Central memory CD8-positive, alpha-beta T cell (primary cell): ENCODE results near the gene RASAL2.
"Not testable (repeated sequence)": the region's sequence is repeated elsewhere in the genome, so short reads cannot be mapped to it uniquely, and the experiment has no call there.

ENCODE experiments used
- ATAC-seq: fragments of 150-1000 bp; cut with Tn5 transposase; replicated peaks from 2 replicates; pipeline ENCODE4 v1.10.0; 2022; ENCODE audit warnings: mild to moderate bottlenecking, moderate FRiP score, moderate number of reproducible peaks; ENCODE audit not compliant: poor library complexity, severe bottlenecking; ENCODE audit errors: extremely low read depth
- DNase-seq, 2 donors: peaks; one replicate each; pipeline ENCODE4 v3.0.0; 2021; ENCODE audit warnings: low spot score in 2 of 2
- H3K27ac Mint-ChIP-seq: one replicate; pipeline ENCODE4 v1.8.0; 2022; ENCODE audit warnings: low read depth, mild to moderate bottlenecking, moderate library complexity, mixed read lengths
- H3K27me3 Mint-ChIP-seq: one replicate; pipeline ENCODE4 v1.8.0; 2022; ENCODE audit warnings: mixed read lengths
- H3K36me3 Mint-ChIP-seq: one replicate; pipeline ENCODE4 v1.8.0; 2022; ENCODE audit warnings: mild to moderate bottlenecking, moderate library complexity, mixed read lengths; ENCODE audit not compliant: insufficient read depth
- H3K4me1 Mint-ChIP-seq: one replicate; pipeline ENCODE4 v1.8.0; 2022; ENCODE audit warnings: mixed read lengths
- H3K4me3 Mint-ChIP-seq: one replicate; pipeline ENCODE4 v1.8.0; 2022; ENCODE audit warnings: mild to moderate bottlenecking, moderate library complexity, mixed read lengths
- H3K9me3 Mint-ChIP-seq: one replicate; pipeline ENCODE4 v1.8.0; 2022; ENCODE audit warnings: mixed read lengths

RASAL2 gene

DNA sequence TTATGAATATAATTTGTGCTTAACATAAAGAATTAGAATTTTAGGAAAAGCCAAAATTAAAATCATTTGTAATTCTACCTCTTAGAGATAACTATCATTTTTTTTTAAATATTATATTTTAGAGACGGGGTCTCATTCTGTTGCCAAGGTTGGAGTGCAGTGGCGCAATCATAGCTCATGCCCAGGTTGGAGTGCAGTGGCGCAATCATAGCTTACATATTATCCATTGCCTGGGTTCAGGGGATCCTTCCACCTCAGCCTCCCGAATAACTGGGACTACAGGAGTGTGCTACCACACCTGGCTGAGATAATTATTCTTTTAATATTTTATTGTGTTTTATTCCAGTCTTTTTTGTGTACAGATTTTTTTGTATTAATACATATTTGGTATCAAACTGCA, 8.3 kb downstream of the RASAL2 start:
- H3K4me3 Mint-ChIP-seq, result no peak overlapping the region
- H3K9me3 Mint-ChIP-seq, result no peaks in the 10 kb centered on the region
- no peak overlapping the region for H3K27ac Mint-ChIP-seq
- peaks cover 3% of the 10 kb centered on the region for H3K27me3 Mint-ChIP-seq
- DNase-seq (no peak), ATAC-seq (no peak)
- no peaks in the 10 kb centered on the region for H3K4me1 Mint-ChIP-seq
- H3K36me3 Mint-ChIP-seq, result no peaks in the 10 kb centered on the region

DNA sequence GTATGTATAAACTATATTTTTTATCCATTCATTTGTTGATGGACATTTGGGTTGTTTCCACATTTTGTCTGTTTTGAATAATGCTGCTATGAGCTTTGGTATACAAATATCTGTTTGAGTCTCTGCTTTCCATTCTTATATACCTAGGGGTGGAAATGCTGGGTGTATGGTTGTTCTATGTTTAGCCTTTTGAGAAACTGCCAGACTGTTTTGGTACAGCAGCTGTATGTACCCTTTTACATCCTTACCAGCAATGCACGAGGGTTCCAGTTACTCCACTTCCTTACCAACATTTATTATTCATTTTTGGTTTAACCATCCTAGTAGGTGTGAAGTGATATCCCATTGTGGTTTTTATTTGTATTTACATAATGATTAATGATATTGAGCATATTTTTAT, 13.9 kb downstream of the RASAL2 start:
- no peaks in the 10 kb centered on the region for H3K36me3 Mint-ChIP-seq
- DNase-seq, result no peak

DNA sequence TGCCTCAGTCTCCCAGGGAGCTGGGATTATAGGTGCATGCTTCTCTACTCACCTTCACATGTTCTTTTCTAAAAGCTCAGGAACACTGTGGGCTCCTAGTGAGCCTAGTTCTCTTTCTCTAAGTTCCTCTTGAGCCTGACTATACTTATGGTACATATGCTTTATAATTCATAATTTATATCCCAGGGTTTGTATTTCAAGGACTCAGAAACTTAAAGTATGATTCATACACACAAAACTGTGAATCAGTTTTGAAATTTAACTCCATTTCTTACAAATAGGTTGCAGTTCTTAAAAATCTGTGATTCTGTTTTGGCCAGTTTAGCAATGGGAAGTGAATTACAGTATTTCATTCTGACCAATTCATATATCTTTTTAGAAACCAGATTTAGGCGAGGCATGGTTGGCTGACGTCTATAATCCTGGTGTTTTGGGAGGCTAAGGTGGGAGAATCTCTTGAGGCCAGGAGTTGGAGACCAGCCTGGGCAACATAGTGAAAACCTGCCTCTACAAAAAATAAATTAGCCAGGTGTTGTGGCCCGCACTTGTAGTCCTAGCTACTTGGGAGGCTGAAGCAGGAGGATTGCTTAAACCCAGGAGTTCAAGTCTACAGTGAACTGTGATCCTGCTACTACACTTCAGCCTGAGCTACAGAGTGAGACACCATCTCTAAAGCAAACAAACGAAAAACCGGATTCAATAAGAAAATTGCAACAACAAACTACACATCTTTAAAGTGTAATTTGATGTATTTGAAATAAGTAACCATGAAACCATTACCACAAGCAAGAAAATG, 15.6 kb downstream of the RASAL2 start:
- Mint-ChIP-seq H3K4me3 (no peak overlapping the region), H3K27ac (no peak overlapping the region), H3K27me3 (no peaks in the 10 kb centered on the region), H3K9me3 (no peaks in the 10 kb centered on the region), H3K36me3 (no peaks in the 10 kb centered on the region), H3K4me1 (no peaks in the 10 kb centered on the region)
- ATAC-seq, result no peak
- no peak for DNase-seq

More for the DNA sequence above, 13.9 kb downstream of the RASAL2 start:
- no peak for ATAC-seq
- H3K4me1 Mint-ChIP-seq, result no peaks in the 10 kb centered on the region
- H3K9me3 Mint-ChIP-seq, result no peaks in the 10 kb centered on the region
- no peaks in the 10 kb centered on the region for H3K27me3 Mint-ChIP-seq
- no peak overlapping the region for H3K4me3 Mint-ChIP-seq
- H3K27ac Mint-ChIP-seq, result no peak overlapping the region

DNA sequence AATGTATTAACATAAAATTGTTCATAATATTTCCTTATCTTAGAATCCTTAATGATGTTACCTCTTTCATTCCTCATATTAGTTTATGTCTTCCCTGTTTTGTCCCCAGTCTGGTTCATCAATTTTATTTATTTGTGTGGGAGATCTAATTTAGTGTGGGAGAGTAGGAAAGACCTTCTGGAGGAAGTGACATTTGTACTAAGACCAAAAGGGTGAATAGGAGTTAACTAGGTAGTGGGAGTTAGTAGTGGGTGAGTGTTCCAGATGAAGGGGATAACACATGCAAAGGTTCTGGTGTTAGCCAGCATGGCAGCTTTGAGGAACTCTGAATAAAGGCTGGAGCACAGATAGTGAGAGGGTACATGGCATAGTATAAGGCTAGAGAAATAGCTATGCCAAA, 21.4 kb downstream of the RASAL2 start:
- no peaks in the 10 kb centered on the region for H3K4me1 Mint-ChIP-seq
- H3K4me3 Mint-ChIP-seq, result no peak overlapping the region
- no peaks in the 10 kb centered on the region for H3K36me3 Mint-ChIP-seq
- H3K27ac Mint-ChIP-seq, result no peak overlapping the region
- H3K27me3 Mint-ChIP-seq, result no peaks in the 10 kb centered on the region
- DNase-seq, result no peak
- H3K9me3 Mint-ChIP-seq, result peaks cover 6% of the 10 kb centered on the region
- ATAC-seq, result no peak

DNA sequence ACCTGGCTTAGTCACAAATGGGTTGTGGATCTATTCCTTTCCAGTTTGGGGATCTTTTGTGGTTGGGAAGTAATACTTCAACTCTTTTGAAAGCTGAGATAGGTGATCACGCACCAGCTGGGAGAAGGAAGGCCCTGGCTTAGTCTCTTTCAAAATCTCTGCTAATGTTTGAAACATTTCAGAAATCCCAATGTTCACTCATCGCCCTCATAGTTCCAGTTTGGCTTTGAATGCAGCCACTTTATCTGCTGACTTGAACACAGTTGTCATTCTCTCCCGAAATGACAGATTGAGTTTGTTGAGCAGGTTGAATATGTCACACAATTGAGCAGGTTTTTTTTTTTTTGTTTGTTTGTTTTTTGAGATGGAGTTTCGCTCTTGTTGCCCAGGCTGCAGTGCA, 24.6 kb downstream of the RASAL2 start:
- Mint-ChIP-seq H3K9me3 (peaks cover 6% of the 10 kb centered on the region), H3K27ac (no peak overlapping the region), H3K4me1 (no peaks in the 10 kb centered on the region), H3K27me3 (no peaks in the 10 kb centered on the region), H3K36me3 (no peaks in the 10 kb centered on the region), H3K4me3 (no peak overlapping the region)
- ATAC-seq, result no peak
- DNase-seq, result no peak

DNA sequence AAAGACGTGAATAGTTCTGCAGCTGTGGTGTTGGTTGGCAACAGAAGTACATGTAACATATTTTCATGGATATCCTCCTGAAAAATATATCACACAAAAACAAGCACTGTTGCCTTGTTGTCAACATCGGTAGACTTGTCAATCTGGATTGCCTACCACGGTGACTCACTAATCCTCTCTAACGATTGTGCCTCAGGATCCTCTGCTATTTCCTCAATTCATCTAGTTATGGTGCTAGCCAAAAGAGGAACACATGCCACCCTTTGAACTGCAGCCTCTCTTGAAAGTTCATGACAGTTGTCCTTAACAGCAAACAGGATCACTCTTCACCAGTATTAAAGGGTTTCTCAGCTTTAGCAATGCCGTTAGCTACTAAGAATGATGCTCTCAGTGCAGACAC, 25.7 kb downstream of the RASAL2 start:
- DNase-seq (no peak), ATAC-seq (no peak)
- Mint-ChIP-seq H3K4me3 (no peak overlapping the region), H3K9me3 (peaks cover 6% of the 10 kb centered on the region), H3K27me3 (no peaks in the 10 kb centered on the region), H3K36me3 (no peaks in the 10 kb centered on the region), H3K4me1 (no peaks in the 10 kb centered on the region), H3K27ac (no peak overlapping the region)

DNA sequence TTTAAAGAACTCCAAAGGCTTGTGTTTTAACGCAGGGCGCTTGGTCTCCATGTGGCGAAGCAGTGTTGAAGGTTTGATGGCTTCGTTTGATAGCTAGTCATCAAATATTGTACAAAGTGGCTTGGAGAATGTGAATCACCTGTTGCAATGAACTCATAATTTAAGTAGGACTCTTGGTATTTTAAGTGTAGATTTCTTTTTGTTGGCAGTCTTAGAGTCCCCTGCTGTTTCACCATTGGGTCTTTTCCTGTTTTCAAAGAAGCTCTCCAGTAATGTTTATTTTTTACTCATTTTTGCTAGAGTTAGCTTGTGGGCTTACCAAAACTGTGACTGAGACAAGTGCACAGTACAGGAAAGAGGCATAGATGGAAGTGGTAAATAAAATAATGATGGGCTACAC, 26.2 kb downstream of the RASAL2 start:
- no peaks in the 10 kb centered on the region for H3K36me3 Mint-ChIP-seq

DNA sequence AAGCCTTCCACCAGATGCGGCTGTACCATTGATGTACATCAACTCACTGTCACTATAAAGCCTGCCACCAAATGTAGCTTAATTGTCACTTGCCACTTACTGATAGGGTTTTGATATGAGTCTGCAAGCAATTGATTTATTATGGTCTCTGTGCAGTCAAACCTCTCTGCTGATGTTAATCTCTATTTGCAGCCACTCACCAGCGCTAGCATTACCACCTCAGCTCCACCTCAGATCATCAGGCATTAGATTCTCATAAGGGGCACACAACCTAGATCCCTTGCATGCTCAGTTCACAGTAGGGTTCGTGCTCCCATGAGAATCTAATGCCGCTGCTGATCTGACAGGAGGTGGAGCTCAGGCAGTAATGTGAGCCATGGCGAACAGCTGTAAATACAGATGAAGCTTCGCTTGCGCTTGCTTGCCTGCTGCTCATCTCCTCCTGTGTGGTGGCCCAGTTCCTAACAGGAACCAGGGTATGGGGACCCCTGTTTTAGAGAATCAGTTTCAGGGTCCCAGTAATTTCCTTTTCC, 26.7 kb downstream of the RASAL2 start:
- not testable (repeated sequence) for ATAC-seq, H3K36me3 Mint-ChIP-seq, H3K27me3 Mint-ChIP-seq, H3K27ac Mint-ChIP-seq, H3K9me3 Mint-ChIP-seq, DNase-seq, H3K4me3 Mint-ChIP-seq, H3K4me1 Mint-ChIP-seq

More for the DNA sequence above, 26.2 kb downstream of the RASAL2 start:
- no peaks in the 10 kb centered on the region for H3K4me1 Mint-ChIP-seq
- no peak overlapping the region for H3K27ac Mint-ChIP-seq
- peaks cover 5% of the 10 kb centered on the region for H3K9me3 Mint-ChIP-seq
- ATAC-seq (no peak), DNase-seq (no peak)
- no peak overlapping the region for H3K4me3 Mint-ChIP-seq
- H3K27me3 Mint-ChIP-seq, result no peaks in the 10 kb centered on the region

DNA sequence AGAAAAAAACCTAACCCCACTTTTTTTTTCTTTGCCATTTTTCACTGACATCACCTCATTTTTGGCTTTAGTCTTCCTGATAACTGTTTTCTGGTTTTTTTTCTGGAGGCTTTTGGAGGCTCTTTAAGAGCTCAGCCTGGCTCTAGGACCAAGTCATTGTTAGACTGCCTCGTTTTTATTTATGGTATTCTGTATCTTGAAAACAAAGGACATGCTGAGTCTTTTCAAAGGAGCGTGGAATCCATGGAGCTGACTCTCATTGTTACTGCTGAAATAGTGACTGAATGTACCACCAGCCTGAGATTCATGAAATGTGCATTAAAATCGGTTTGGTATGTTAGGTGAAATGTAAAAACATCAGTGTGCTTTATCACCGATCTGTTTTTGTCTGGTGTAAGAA, 28.0 kb downstream of the RASAL2 start:
- Mint-ChIP-seq H3K9me3 (no peaks in the 10 kb centered on the region), H3K4me3 (no peak overlapping the region), H3K27ac (no peak overlapping the region), H3K27me3 (no peaks in the 10 kb centered on the region), H3K4me1 (no peaks in the 10 kb centered on the region), H3K36me3 (no peaks in the 10 kb centered on the region)
- no peak for DNase-seq
- ATAC-seq, result no peak

DNA sequence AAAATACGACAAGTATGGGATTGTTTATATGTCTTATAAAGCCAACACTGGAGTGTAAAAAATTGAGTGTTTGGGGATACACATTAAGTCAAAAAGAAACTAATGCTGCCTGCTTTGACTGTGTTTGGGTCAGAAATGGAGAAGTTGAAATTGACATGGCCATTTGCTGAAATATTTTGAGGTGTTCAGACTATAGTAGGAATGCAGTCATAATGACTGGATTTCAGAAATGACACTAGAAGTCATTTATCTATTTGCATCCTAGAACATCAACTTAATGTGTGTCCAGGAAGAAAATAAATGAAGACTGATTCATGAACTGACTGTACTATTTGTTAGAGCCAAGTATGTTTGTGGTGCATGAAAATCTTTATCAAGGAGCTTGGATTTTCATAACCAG, 28.4 kb downstream of the RASAL2 start:
- no peaks in the 10 kb centered on the region for H3K4me1 Mint-ChIP-seq
- no peak for DNase-seq
- no peaks in the 10 kb centered on the region for H3K27me3 Mint-ChIP-seq
- no peaks in the 10 kb centered on the region for H3K36me3 Mint-ChIP-seq
- no peak overlapping the region for H3K4me3 Mint-ChIP-seq
- H3K9me3 Mint-ChIP-seq, result no peaks in the 10 kb centered on the region
- no peak overlapping the region for H3K27ac Mint-ChIP-seq
- ATAC-seq, result no peak

DNA sequence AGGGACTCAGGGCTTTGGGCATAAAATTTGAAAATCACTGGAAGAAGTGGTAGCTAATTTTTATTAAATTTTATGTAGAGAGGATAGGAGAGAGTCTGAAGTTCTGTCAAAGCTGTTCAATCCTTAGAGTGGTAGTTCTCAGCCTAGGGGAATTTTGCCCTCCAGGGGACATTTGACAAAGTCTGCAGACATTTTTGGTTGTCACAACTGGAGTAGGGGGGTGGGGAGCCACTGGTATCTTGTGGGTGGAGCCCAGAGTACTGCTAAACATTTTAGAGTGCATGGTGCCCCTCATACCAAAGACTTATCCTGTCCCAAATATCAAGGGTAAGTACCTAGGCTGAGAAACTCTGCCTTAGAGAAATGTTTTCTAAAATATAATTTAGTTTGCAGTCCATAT, 30.2 kb downstream of the RASAL2 start:
- H3K4me3 Mint-ChIP-seq, result no peak overlapping the region
- no peaks in the 10 kb centered on the region for H3K9me3 Mint-ChIP-seq
- H3K27ac Mint-ChIP-seq, result no peak overlapping the region
- H3K4me1 Mint-ChIP-seq, result no peaks in the 10 kb centered on the region
- ATAC-seq (no peak), DNase-seq (no peak)
- peaks cover 1% of the 10 kb centered on the region for H3K36me3 Mint-ChIP-seq
- H3K27me3 Mint-ChIP-seq, result no peaks in the 10 kb centered on the region

DNA sequence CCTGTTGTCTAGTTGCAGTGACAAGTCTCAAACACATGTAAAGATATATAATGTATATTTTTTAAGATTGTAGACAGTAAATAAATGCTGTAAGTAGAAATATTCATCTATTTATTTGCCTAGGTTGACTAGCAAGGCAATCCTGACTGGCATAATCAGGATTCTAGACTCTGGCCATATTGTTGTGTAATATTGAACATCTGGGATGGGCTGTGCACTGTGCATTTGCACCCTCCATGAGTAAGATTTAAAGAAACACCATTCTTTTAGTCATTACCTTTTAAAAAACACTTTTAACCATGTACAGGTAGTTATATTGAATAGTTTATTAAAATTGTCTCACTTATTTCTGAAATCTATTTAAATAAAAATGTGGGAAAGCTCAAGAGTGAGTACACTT, 32.4 kb downstream of the RASAL2 start:
- H3K9me3 Mint-ChIP-seq, result no peaks in the 10 kb centered on the region
- no peaks in the 10 kb centered on the region for H3K4me1 Mint-ChIP-seq
- DNase-seq, result no peak
- no peak overlapping the region for H3K27ac Mint-ChIP-seq
- H3K27me3 Mint-ChIP-seq, result no peaks in the 10 kb centered on the region
- H3K36me3 Mint-ChIP-seq, result peaks cover 2% of the 10 kb centered on the region
- no peak overlapping the region for H3K4me3 Mint-ChIP-seq
- no peak for ATAC-seq

DNA sequence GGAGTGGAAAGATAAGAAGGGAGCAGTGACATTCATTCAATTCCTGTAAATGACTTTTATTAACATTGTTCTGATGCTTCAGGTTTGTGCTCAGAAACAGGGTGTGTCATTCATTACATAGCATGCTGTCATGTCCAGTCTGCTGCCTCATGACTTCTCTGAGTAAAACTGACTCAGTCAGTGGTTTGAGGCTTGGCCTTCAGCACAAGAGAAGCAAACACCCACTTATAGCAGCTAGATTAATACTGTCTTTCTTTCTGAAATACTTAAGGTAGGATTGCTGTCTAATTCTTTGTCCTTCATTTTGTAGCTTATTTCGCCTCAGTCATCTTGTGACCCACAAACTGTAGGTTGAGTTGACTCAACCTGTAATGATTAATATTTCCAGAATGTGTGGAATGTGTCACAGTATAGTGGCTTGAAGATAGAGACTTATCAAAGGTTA, 32.9 kb downstream of the RASAL2 start:
- Mint-ChIP-seq H3K4me3 (no peak overlapping the region), H3K4me1 (no peaks in the 10 kb centered on the region), H3K27me3 (no peaks in the 10 kb centered on the region), H3K36me3 (peaks cover 2% of the 10 kb centered on the region), H3K9me3 (no peaks in the 10 kb centered on the region), H3K27ac (no peak overlapping the region)
- ATAC-seq (no peak), DNase-seq (no peak)
